Tibial nerve (tissue), 4 donors: Measurements from ENCODE around the gene EPAS1.

Experiments used
- EP300 ChIP-seq, 2 donors: sonication (generic); formaldehyde crosslinking; IDR thresholded peaks; one replicate each; pipeline ENCODE4 v1.6.1; 2017; ENCODE audit warnings: antibody characterized with exemption in 2 of 2, mild to moderate bottlenecking in 1 of 2
- POLR2A ChIP-seq, 2 donors: fragments of 450-650 bp; IDR thresholded peaks; one replicate each; pipeline ENCODE4 v1.6.1; 2017; ENCODE audit warnings: antibody characterized with exemption in 2 of 2, mild to moderate bottlenecking in 2 of 2, moderate library complexity in 2 of 2
- TF ChIP-seq, protein P1 (sequence below), 5 experiments: fragments of 200-600 bp in 3 of 5; fragments of 450-650 bp in 2 of 5; sonication (generic) in 3 of 5; IDR thresholded peaks; one replicate each; pipeline ENCODE4 v1.5.1; 2016 to 2019; ENCODE audit warnings: antibody characterized with exemption in 5 of 5, mild to moderate bottlenecking in 3 of 5, moderate library complexity in 2 of 5

DNA sequence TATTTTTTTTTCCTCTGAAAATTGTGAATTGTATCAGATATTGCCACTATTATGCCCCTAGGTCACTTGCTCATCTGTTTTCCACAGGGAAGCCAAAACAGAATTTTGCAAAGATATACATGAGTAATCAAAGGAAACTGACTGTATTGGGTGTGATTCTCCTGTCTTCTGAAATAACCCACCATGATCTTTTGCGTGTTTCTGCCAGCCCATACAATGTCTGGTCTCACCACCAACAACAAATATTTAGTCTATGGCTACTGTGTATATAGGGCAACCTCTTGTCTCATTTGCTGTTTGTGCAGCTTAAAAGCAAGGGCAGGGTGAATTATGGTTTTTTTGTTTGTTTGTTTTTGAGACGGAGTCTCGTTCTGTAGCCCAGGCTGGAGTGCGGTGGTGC, 26.5 kb downstream of the EPAS1 start:
- TF ChIP-seq, protein P1, sequence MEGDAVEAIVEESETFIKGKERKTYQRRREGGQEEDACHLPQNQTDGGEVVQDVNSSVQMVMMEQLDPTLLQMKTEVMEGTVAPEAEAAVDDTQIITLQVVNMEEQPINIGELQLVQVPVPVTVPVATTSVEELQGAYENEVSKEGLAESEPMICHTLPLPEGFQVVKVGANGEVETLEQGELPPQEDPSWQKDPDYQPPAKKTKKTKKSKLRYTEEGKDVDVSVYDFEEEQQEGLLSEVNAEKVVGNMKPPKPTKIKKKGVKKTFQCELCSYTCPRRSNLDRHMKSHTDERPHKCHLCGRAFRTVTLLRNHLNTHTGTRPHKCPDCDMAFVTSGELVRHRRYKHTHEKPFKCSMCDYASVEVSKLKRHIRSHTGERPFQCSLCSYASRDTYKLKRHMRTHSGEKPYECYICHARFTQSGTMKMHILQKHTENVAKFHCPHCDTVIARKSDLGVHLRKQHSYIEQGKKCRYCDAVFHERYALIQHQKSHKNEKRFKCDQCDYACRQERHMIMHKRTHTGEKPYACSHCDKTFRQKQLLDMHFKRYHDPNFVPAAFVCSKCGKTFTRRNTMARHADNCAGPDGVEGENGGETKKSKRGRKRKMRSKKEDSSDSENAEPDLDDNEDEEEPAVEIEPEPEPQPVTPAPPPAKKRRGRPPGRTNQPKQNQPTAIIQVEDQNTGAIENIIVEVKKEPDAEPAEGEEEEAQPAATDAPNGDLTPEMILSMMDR (IDR thresholded peaks at IDR 0.05), result no peak
- TF ChIP-seq POLR2A (IDR thresholded peaks at IDR 0.05) (no peak), EP300 (IDR thresholded peaks at IDR 0.05) (no peak)
